Measurements from ENCODE around the gene DPYSL4.

The DPYSL4 gene

DNA sequence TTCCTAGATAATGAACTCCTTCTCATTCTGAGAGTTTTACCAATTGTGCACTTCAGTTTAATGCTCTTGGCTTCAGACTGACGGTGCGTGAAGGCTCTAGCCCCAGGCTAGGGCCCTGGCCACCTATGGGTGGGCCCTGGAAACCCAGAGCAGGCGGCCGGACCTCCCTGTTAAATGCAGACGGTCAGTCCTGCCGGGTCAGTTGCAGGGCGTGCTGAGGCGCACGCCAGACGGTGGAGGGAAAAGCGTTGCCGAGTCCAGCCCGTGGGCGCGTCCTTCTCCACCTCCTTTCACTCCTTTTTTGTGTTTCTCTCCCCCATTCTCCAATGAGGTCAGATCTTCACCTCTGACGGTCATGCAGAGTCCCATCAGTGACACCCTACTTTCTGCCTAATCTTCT, 2.3 kb downstream of the DPYSL4 start:
- H4K20me1 ChIP-seq (ENCODE audit: control insufficient read depth, insufficient read depth, low read depth, low read length): no peaks in the 10 kb centered on the region
- no peaks in the 10 kb centered on the region for H3F3A ChIP-seq (ENCODE audit: control insufficient read depth, insufficient read depth)
- TF ChIP-seq CTCF (IDR thresholded peaks at IDR 0.05; ENCODE audit: low read depth, low read length, poor library complexity, severe bottlenecking) (no peak), EZH2phosphoT487 (IDR thresholded peaks at IDR 0.05; ENCODE audit: borderline replicate concordance, low read length) (no peak)
- no peak overlapping the region for H3K4me3 ChIP-seq (ENCODE audit: low read length)
- no peak overlapping the region for H3K27ac ChIP-seq (ENCODE audit: low read depth, low read length)
- no peak overlapping the region for H3K4me2 ChIP-seq (ENCODE audit: low read length)
- no peaks in the 10 kb centered on the region for H3K9me2 ChIP-seq (replicated peaks; ENCODE audit: control insufficient read depth, low read length)
- no peaks in the 10 kb centered on the region for H3K79me2 ChIP-seq (ENCODE audit: control insufficient read depth, low read length)
- H3K36me3 ChIP-seq (ENCODE audit: control insufficient read depth, low read length): no peaks in the 10 kb centered on the region
- H3K4me1 ChIP-seq (ENCODE audit: control insufficient read depth, low read length): no peaks in the 10 kb centered on the region
- H3K9me3 ChIP-seq (ENCODE audit: control insufficient read depth, insufficient read depth, low read length): no peaks in the 10 kb centered on the region
- no peaks in the 10 kb centered on the region for H3K27me3 ChIP-seq (ENCODE audit: control insufficient read depth, low read length)

GRCh38 chr10:132189810-132190422, 3.2 kb downstream of the DPYSL4 start:
- TF ChIP-seq EZH2phosphoT487 (IDR thresholded peaks at IDR 0.05; ENCODE audit: borderline replicate concordance, low read length): no peak

GRCh38 chr10:132192076-132192975, 5.6 kb downstream of the DPYSL4 start:
- H3K27me3 ChIP-seq (ENCODE audit: control insufficient read depth, low read length): no peaks in the 10 kb centered on the region
- no peaks in the 10 kb centered on the region for H3F3A ChIP-seq (ENCODE audit: control insufficient read depth, insufficient read depth)
- H3K9me3 ChIP-seq (ENCODE audit: control insufficient read depth, insufficient read depth, low read length): no peaks in the 10 kb centered on the region
- H3K4me3 ChIP-seq (ENCODE audit: low read length): no peak overlapping the region
- H3K4me1 ChIP-seq (ENCODE audit: control insufficient read depth, low read length): no peaks in the 10 kb centered on the region
- H3K4me2 ChIP-seq (ENCODE audit: low read length): no peak overlapping the region
- no peak overlapping the region for H3K27ac ChIP-seq (ENCODE audit: low read depth, low read length)
- H3K9me2 ChIP-seq (replicated peaks; ENCODE audit: control insufficient read depth, low read length): no peaks in the 10 kb centered on the region
- no peaks in the 10 kb centered on the region for H4K20me1 ChIP-seq (ENCODE audit: control insufficient read depth, insufficient read depth, low read depth, low read length)
- TF ChIP-seq EZH2phosphoT487 (IDR thresholded peaks at IDR 0.05; ENCODE audit: borderline replicate concordance, low read length) (no peak), CTCF (IDR thresholded peaks at IDR 0.05; ENCODE audit: low read depth, low read length, poor library complexity, severe bottlenecking) (no peak)
- no peaks in the 10 kb centered on the region for H3K79me2 ChIP-seq (ENCODE audit: control insufficient read depth, low read length)
- no peaks in the 10 kb centered on the region for H3K36me3 ChIP-seq (ENCODE audit: control insufficient read depth, low read length)

More at GRCh38 chr10:132189810-132190422, 3.2 kb downstream of the DPYSL4 start:
- Histone ChIP-seq H3K9me2 (replicated peaks; ENCODE audit: control insufficient read depth, low read length) (no peaks in the 10 kb centered on the region), H3K27ac (ENCODE audit: low read depth, low read length) (no peak overlapping the region), H3K79me2 (ENCODE audit: control insufficient read depth, low read length) (no peaks in the 10 kb centered on the region), H3K4me3 (ENCODE audit: low read length) (no peak overlapping the region), H3K4me1 (ENCODE audit: control insufficient read depth, low read length) (no peaks in the 10 kb centered on the region), H4K20me1 (ENCODE audit: control insufficient read depth, insufficient read depth, low read depth, low read length) (no peaks in the 10 kb centered on the region), H3K4me2 (ENCODE audit: low read length) (no peak overlapping the region), H3K36me3 (ENCODE audit: control insufficient read depth, low read length) (no peaks in the 10 kb centered on the region), H3K27me3 (ENCODE audit: control insufficient read depth, low read length) (no peaks in the 10 kb centered on the region), H3F3A (ENCODE audit: control insufficient read depth, insufficient read depth) (no peaks in the 10 kb centered on the region), H3K9me3 (ENCODE audit: control insufficient read depth, insufficient read depth, low read length) (no peaks in the 10 kb centered on the region)
